Ascending aorta (tissue), 2 donors: ENCODE data around the gene KRT28. TPM values are rescaled to one million over a fixed set of nuclear protein-coding genes. Genes with fewer than 3 reads are reported as not detected.

Experiments
- DNase-seq, 2 donors: peaks; one replicate each; pipeline ENCODE4 v3.0.0-alpha.2; 2019; ENCODE audit warnings: low spot score in 2 of 2
- H3K27ac ChIP-seq, 2 donors: fragments of 200-600 bp; sonication (generic); one replicate each; pipeline ENCODE4 v1.5.1; 2016 to 2017; ENCODE audit warnings: mild to moderate bottlenecking in 1 of 2
- H3K27me3 ChIP-seq: fragments of 200-600 bp; sonication (generic); one replicate; pipeline ENCODE4 v1.5.1; 2017
- H3K36me3 ChIP-seq, 2 donors: fragments of 200-600 bp; sonication (generic); one replicate each; pipeline ENCODE4 v1.5.1; 2016
- H3K4me1 ChIP-seq, 2 donors: fragments of 200-600 bp; sonication (generic); one replicate each; pipeline ENCODE4 v1.5.1; 2016 to 2017; ENCODE audit warnings: mild to moderate bottlenecking in 1 of 2
- H3K4me3 ChIP-seq, 2 donors: fragments of 200-600 bp; sonication (generic); one replicate each; pipeline ENCODE4 v1.5.1; 2016 to 2017; ENCODE audit warnings: mild to moderate bottlenecking in 1 of 2
- H3K9me3 ChIP-seq, 2 donors: fragments of 200-600 bp; sonication (generic); one replicate each; pipeline ENCODE4 v1.5.1; 2016
- CTCF ChIP-seq, 3 experiments: fragments of 200-600 bp in 2 of 3; fragments of 450-650 bp in 1 of 3; sonication (generic) in 2 of 3; IDR thresholded peaks; one replicate each; pipeline ENCODE4 v1.5.1; 2016 to 2019; ENCODE audit warnings: antibody characterized with exemption in 3 of 3, mild to moderate bottlenecking in 1 of 3, moderate library complexity in 1 of 3
- intact Hi-C: fragments of 100-400 bp; cut with DNase I; formaldehyde crosslinking; loops from one replicate; pipeline ENCODE4 v1.15.1; 2023
- total RNA-seq: library from RNA; depleted of rRNA; stranded (reverse); fragments of >200 nt; gene quantifications from one replicate; pipeline ENCODE4 v1.1.0, GENCODE V29; 2016

KRT28 gene
- total RNA-seq, 1 donor from 2014 or later = not detected

DNA sequence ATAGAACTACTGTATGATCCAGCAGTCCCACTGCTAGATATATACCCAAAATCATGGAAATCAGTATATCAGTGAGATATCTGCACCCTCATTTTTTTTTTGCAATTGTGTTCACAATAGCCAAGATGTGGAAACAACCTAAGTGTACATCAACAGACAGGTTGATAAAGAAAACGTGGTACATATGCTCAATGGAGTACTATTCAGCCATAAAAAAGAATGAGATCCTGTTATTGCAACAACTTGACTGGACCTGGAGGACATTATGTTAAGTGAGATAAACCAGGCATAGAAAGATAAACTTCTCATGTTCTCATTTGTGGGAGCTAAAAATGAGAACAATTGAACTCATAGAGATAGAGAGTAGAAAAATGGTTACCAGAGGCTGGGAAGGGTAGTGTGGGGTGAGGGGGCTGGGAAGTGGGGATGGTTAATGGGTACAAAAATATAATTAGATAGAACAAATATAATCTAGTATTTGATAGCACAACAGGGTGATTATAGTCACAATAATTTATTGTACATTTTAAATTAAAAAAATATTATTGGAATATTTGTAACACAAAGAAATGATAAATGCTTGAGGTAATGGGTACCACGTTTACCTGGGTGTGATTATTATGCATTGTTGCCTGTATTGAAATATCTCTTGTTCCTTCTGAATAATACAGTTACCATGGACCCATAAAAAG lies 30.5 kb upstream of the KRT28 start:
- no peak for TF ChIP-seq CTCF (IDR thresholded peaks at IDR 0.05)
- Histone ChIP-seq H3K36me3 (peaks cover 4 to 11% of the 10 kb centered on the region in 2 donors), H3K27me3 (no peaks in the 10 kb centered on the region), H3K27ac (no peak overlapping the region), H3K9me3 (no peaks in the 10 kb centered on the region), H3K4me1 (peaks cover 16 to 32% of the 10 kb centered on the region in 2 donors), H3K4me3 (no peak overlapping the region)
- intact Hi-C loops = no loop called here
- no peak for DNase-seq

GRCh38 chr17:40828454-40829044 lies 28.8 kb upstream of the KRT28 start:
- H3K4me3 ChIP-seq = peak overlapping the region in 1 of 2 donors; percentile 41
- peaks cover 16 to 32% of the 10 kb centered on the region in 2 donors for H3K4me1 ChIP-seq

DNA sequence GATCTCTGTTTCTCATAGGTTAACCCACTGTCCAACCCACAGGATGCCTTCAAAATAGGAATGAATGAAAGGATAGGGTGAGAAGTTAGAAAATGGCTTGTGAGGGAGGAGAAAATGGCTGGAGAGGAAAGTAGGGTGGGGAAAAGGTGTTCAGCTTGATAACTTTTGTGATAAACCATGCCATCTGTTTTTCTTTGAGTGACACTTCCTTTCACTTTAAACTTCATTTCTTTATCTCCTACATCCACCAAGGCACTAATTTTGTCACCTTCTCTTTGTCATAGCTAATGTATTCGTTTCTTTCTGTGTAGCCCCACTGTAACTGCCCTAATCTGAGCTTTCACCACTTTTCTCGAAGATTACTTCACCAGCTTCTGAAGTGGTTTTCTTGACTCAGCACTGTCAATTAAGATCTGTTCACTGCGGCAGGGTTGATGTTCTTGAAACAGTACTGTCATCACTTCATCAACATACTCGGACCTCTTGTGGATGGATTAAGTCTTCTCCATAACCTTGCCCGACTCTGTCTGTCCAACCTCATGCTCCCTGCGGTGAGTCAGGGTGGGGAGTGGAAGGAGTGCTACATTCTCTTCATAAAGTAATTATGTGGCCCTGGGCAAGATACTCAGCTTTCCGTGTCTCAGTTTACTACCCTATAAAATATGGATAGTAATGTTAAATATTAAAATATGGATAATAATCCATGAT lies 28.1 kb upstream of the KRT28 start:
- peak; percentile 8 to 67 for DNase-seq
- Histone ChIP-seq H3K9me3 (no peaks in the 10 kb centered on the region), H3K36me3 (no peaks in the 10 kb centered on the region), H3K27ac (peak overlapping the region; percentile 86 to 89), H3K4me1 (peaks cover 16 to 32% of the 10 kb centered on the region in 2 donors), H3K4me3 (peak overlapping the region in 1 of 2 donors; percentile 41), H3K27me3 (no peaks in the 10 kb centered on the region)
- intact Hi-C loops = loop anchor here (1.0 to 10.0 kb wide), 2 partner anchors 8 to 183 kb away; partner anchors contain the start of gene SMARCE1
- TF ChIP-seq CTCF (IDR thresholded peaks at IDR 0.05) = no peak

More at GRCh38 chr17:40828454-40829044, 28.8 kb upstream of the KRT28 start:
- intact Hi-C loops = loop anchor here (1.0 to 10.0 kb wide), 2 partner anchors 8 to 184 kb away; partner anchors contain the start of gene SMARCE1
- H3K9me3 ChIP-seq = no peaks in the 10 kb centered on the region
- DNase-seq = no peak
- H3K36me3 ChIP-seq = no peaks in the 10 kb centered on the region
- H3K27ac ChIP-seq = peak overlapping the region; percentile 86 to 89
- TF ChIP-seq CTCF (IDR thresholded peaks at IDR 0.05) = no peak
- H3K27me3 ChIP-seq = no peaks in the 10 kb centered on the region

DNA sequence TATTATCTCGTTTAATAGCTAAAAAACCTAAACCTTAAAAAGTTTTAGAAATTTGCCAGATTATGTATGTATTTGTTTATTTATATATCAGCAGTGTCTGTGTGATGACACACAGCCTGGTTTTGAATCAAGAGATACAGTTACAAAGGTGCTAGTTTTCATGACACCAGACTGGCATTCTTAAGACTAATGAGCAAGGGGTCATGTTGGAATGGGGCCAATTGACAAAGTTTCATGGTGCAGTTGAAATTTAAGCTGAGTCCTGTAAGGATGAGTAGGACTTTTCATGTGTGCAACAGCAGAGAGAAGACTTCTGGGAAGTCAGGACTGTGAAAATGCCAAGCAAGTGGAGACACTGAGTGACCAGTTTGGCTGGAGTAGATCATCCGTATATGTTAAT lies 25.8 kb upstream of the KRT28 start:
- Histone ChIP-seq H3K36me3 (no peaks in the 10 kb centered on the region), H3K27ac (no peak overlapping the region), H3K27me3 (no peaks in the 10 kb centered on the region), H3K4me1 (peaks cover 16 to 25% of the 10 kb centered on the region in 2 donors), H3K4me3 (no peak overlapping the region), H3K9me3 (no peaks in the 10 kb centered on the region)
- intact Hi-C loops = loop anchor here (10.0 kb wide), 1 partner anchor 181 kb away; the partner anchor contains the start of gene SMARCE1
- no peak for DNase-seq
- no peak for TF ChIP-seq CTCF (IDR thresholded peaks at IDR 0.05)

GRCh38 chr17:40824015-40824832 lies 24.5 kb upstream of the KRT28 start:
- peaks cover 13 to 23% of the 10 kb centered on the region in 2 donors for H3K4me1 ChIP-seq
- H3K9me3 ChIP-seq = no peaks in the 10 kb centered on the region
- H3K27ac ChIP-seq = no peak overlapping the region
- intact Hi-C loops = loop anchor here (10.0 kb wide), 1 partner anchor 179 kb away; the partner anchor contains the start of gene SMARCE1
- H3K4me3 ChIP-seq = no peak overlapping the region
- TF ChIP-seq CTCF (IDR thresholded peaks at IDR 0.05) = no peak
- no peaks in the 10 kb centered on the region for H3K27me3 ChIP-seq
- H3K36me3 ChIP-seq = no peaks in the 10 kb centered on the region
- DNase-seq = no peak
